ENCODE results near the gene RAB11FIP3. TPM values are rescaled to one million over a fixed set of nuclear protein-coding genes. Genes with fewer than 3 reads are reported as not detected.

Gene RAB11FIP3
- total RNA-seq, 1 donor from 2014 or later = 72.5 TPM

GRCh38 chr16:424033-424622 is 1.3 kb upstream of the RAB11FIP3 start:
- DNase-seq (ENCODE audit: low read depth) = peak; percentile 96

- DNase-seq (ENCODE audit: low read depth) = no peak
Measured at GRCh38 chr16:424623-425081, 797 bp upstream of the RAB11FIP3 start.

- no peak for DNase-seq (ENCODE audit: low read depth)
Measured at GRCh38 chr16:425740-426114, 278 bp downstream of the RAB11FIP3 start.

GRCh38 chr16:426115-426905 is 861 bp downstream of the RAB11FIP3 start:
- no peak for DNase-seq (ENCODE audit: low read depth)

- no peak for DNase-seq (ENCODE audit: low read depth)
Measured at GRCh38 chr16:426906-427249, 1.4 kb downstream of the RAB11FIP3 start.

GRCh38 chr16:427250-427649 is 1.8 kb downstream of the RAB11FIP3 start:
- no peak for DNase-seq (ENCODE audit: low read depth)

GRCh38 chr16:430904-431303 is 5.5 kb downstream of the RAB11FIP3 start:
- no peak for DNase-seq (ENCODE audit: low read depth)

- no peak for DNase-seq (ENCODE audit: low read depth)
Measured at GRCh38 chr16:440627-441026, 15.2 kb downstream of the RAB11FIP3 start.

- DNase-seq (ENCODE audit: low read depth) = no peak
Measured at GRCh38 chr16:441447-441846, 16.0 kb downstream of the RAB11FIP3 start.

GRCh38 chr16:442976-443375 is 17.5 kb downstream of the RAB11FIP3 start:
- DNase-seq (ENCODE audit: low read depth) = no peak

- no peak for DNase-seq (ENCODE audit: low read depth)
Measured at GRCh38 chr16:444027-444426, 18.6 kb downstream of the RAB11FIP3 start.

- no peak for DNase-seq (ENCODE audit: low read depth)
Measured at GRCh38 chr16:445566-445965, 20.1 kb downstream of the RAB11FIP3 start.

GRCh38 chr16:450385-450784 is 24.9 kb downstream of the RAB11FIP3 start:
- no peak for DNase-seq (ENCODE audit: low read depth)

GRCh38 chr16:450785-451512 is 25.5 kb downstream of the RAB11FIP3 start:
- peak; percentile 57 for DNase-seq (ENCODE audit: low read depth)

- DNase-seq (ENCODE audit: low read depth) = no peak
Measured at GRCh38 chr16:454397-454940, 29.0 kb downstream of the RAB11FIP3 start.

GRCh38 chr16:455453-455852 is 30.0 kb downstream of the RAB11FIP3 start:
- no peak for DNase-seq (ENCODE audit: low read depth)

- peak; percentile 59 for DNase-seq (ENCODE audit: low read depth)
Measured at GRCh38 chr16:456891-457483, 31.5 kb downstream of the RAB11FIP3 start.

- peak; percentile 93 for DNase-seq (ENCODE audit: low read depth)
Measured at GRCh38 chr16:457732-458400, 32.4 kb downstream of the RAB11FIP3 start.

- DNase-seq (ENCODE audit: low read depth) = no peak
Measured at GRCh38 chr16:459761-460160, 34.3 kb downstream of the RAB11FIP3 start.

GRCh38 chr16:460787-461186 is 35.3 kb downstream of the RAB11FIP3 start:
- no peak for DNase-seq (ENCODE audit: low read depth)

GRCh38 chr16:463071-463470 is 37.6 kb downstream of the RAB11FIP3 start:
- DNase-seq (ENCODE audit: low read depth) = no peak

GRCh38 chr16:466651-467050 is 41.2 kb downstream of the RAB11FIP3 start:
- DNase-seq (ENCODE audit: low read depth) = no peak
